Activated CD4-positive, alpha-beta T cell treated with anti-CD3 and anti-CD28 coated beads, Interleukin-2, amount 10 ng/mL, durations not matched to agents 7 days and 5 days (primary cell): ENCODE data around the gene NRG4. TPM values are rescaled to one million over a fixed set of nuclear protein-coding genes. Genes with fewer than 3 reads are reported as not detected.
"Not testable (repeated sequence)": the region's sequence is repeated elsewhere in the genome, so short reads cannot be mapped to it uniquely, and the experiment has no call there.

ENCODE experiments used
- CTCF ChIA-PET: fragments of 350-600 bp; sonication (Branson Sonifier 250); formaldehyde crosslinking; loops from one replicate; lab custom pipeline; 2021; ENCODE audit warnings: antibody characterized with exemption; lab: Charles Lee
- POLR2A ChIA-PET: fragments of 350-600 bp; sonication (Branson Sonifier 250); formaldehyde crosslinking; loops from one replicate; lab custom pipeline; 2021; ENCODE audit warnings: antibody characterized with exemption; lab: Charles Lee
- DNase-seq: peaks from one replicate; pipeline ENCODE4 v3.0.0-alpha.2; 2020
- H3K27ac Mint-ChIP-seq: one replicate; pipeline ENCODE4 v1.8.0; 2021; ENCODE audit warnings: mild to moderate bottlenecking, moderate library complexity, mixed read lengths
- H3K27me3 Mint-ChIP-seq: one replicate; pipeline ENCODE4 v1.8.0; 2021; ENCODE audit warnings: mixed read lengths
- H3K36me3 Mint-ChIP-seq: one replicate; pipeline ENCODE4 v1.8.0; 2021; ENCODE audit warnings: low read depth, mixed read lengths
- H3K4me1 Mint-ChIP-seq: one replicate; pipeline ENCODE4 v1.8.0; 2021; ENCODE audit warnings: mixed read lengths
- H3K4me3 Mint-ChIP-seq: one replicate; pipeline ENCODE4 v1.8.0; 2021; ENCODE audit warnings: mild to moderate bottlenecking, moderate library complexity, mixed read lengths
- H3K9me3 Mint-ChIP-seq: one replicate; pipeline ENCODE4 v1.8.0; 2021; ENCODE audit warnings: mixed read lengths
- total RNA-seq, 2 experiments: library from RNA; stranded (reverse); gene quantifications; one replicate each; pipeline ENCODE4 v1.2.3, GENCODE V29; 2021

NRG4 gene
- total RNA-seq, 2 experiments from 2014 or later: not detected

DNA sequence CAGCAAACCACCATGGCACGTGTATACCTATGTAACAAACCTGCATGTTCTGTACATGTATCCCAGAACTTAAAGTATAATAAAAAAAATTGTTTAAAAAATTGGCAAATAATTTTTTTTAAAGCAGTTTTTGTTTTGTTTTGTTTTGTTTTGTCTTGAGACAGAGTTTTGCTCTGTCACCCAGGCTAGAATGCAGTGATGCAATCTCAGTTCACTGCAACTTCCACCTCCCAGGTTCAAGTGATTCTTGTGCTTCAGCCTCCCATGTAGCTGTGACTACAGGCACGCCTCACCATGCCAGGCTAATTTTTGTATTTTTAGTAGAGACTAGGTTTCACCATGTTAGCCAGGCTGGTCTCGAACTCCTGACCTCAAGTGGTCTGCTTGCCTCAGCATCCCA lies 27.5 kb downstream of the NRG4 start:
- H3K9me3 Mint-ChIP-seq, H3K27ac Mint-ChIP-seq, H3K36me3 Mint-ChIP-seq, DNase-seq, H3K4me3 Mint-ChIP-seq, H3K4me1 Mint-ChIP-seq, POLR2A ChIA-PET, CTCF ChIA-PET: not testable (repeated sequence)
- peaks cover 26% of the 10 kb centered on the region for H3K27me3 Mint-ChIP-seq

DNA sequence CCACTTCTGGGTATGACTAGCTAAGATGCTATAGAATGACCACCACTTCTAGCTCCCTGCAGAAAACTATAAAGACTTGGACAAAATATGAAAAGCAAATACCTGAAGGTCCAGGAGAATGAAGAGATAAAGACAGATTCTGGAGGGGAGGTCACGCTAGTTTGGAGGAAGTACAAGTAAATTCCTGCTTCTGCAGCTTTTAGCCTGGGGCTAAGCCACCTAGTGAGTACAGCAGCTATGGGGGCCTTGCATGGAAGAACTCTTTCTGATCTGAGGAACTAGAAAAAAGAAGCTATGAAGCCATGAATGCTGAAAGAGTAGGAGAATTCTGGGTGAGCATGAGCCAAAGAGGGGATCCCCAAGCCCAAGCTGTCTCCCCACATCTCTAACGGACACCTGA lies 29.8 kb downstream of the NRG4 start:
- no peaks in the 10 kb centered on the region for H3K4me1 Mint-ChIP-seq
- ChIA-PET POLR2A (no interaction called here), CTCF (no interaction called here)
- H3K4me3 Mint-ChIP-seq: no peak overlapping the region
- H3K9me3 Mint-ChIP-seq: no peaks in the 10 kb centered on the region
- H3K27ac Mint-ChIP-seq: no peak overlapping the region
- DNase-seq: no peak
- H3K36me3 Mint-ChIP-seq: no peaks in the 10 kb centered on the region
- H3K27me3 Mint-ChIP-seq: peaks cover 35% of the 10 kb centered on the region

DNA sequence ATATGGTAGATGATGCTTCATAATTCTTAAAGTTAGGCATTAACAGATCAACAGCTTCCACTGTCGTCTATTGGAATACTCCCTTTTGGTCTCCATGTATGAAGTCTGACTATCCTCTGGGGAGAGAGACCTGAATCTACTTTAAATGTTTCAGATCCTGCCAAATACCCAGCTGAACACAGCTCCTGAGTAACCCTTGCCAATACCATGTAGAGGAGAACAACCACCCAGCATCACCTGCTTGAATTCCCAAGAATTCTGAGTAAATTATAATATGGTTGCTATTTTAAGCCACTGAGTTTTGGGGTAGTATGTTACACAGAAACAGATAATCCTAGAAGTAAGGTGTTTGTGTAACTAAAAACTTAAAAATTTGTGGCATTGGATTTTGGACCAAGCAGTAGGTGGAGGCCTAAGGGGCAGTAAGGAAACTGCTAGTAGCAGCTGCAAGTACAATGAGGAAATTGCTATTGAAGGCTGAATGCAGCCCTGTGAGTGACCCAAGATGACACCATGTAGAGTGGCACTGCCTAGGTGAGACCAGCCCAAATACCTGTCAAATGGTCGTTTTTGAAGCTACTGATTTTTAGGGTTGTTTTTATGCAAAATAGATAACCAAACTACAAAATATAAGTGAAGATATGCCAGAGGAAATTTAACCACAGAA lies 30.9 kb downstream of the NRG4 start:
- H3K36me3 Mint-ChIP-seq: no peaks in the 10 kb centered on the region
- CTCF ChIA-PET: no interaction called here
- H3K4me1 Mint-ChIP-seq: no peaks in the 10 kb centered on the region
- no peak for DNase-seq
- no peaks in the 10 kb centered on the region for H3K9me3 Mint-ChIP-seq
- H3K4me3 Mint-ChIP-seq: no peak overlapping the region
- no peak overlapping the region for H3K27ac Mint-ChIP-seq
- peaks cover 32% of the 10 kb centered on the region for H3K27me3 Mint-ChIP-seq
- POLR2A ChIA-PET: no interaction called here

DNA sequence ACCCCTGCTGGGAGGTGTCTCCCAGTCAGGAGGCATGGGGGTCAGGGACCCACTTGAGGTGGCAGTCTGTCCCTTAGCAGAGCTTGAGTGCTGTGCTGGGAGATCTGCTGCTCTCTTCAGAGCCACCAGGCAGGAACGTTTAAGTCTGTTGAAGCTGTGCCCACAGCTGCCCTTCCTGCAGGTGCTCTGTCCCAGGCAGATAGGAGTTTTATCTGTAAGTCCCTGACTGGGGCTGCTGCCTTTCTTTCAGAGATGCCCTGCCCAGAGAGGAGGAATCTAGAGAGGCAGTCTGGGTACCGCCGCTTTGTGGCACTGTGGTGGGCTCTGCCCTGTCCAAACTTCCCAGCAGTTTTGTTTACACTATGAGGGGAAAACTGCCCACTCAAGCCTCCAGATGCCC lies 35.5 kb downstream of the NRG4 start:
- H3K27ac Mint-ChIP-seq, POLR2A ChIA-PET, H3K36me3 Mint-ChIP-seq, H3K9me3 Mint-ChIP-seq, DNase-seq, H3K4me3 Mint-ChIP-seq, CTCF ChIA-PET, H3K4me1 Mint-ChIP-seq: not testable (repeated sequence)
- H3K27me3 Mint-ChIP-seq: peaks cover 58% of the 10 kb centered on the region

DNA sequence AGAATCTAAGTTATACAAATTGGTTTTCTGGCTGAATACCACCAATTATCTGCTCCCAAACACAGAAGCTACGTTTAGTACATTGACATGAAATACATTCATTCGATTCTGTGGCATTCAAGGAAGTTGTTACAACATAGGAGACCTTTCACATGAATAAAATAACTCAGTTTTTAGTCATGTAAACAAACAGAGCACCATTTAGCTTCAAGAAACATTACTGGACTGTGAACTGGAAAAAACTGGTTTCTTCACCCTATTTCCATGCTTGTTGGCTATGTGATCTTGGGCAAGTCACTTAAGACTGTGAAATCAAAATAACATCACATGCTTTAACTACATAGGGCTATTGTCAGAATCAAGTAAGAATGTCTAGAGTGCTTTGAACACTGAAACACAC lies 46.2 kb downstream of the NRG4 start:
- CTCF ChIA-PET: interaction anchor here (1.0 kb wide), 1 partner anchor 11 kb away, joined by 3 read pairs; no protein-coding TSS in a partner anchor
- POLR2A ChIA-PET: no interaction called here
- Mint-ChIP-seq H3K4me1 (no peaks in the 10 kb centered on the region), H3K9me3 (no peaks in the 10 kb centered on the region), H3K4me3 (no peak overlapping the region), H3K36me3 (no peaks in the 10 kb centered on the region), H3K27ac (no peak overlapping the region), H3K27me3 (peaks cover 3% of the 10 kb centered on the region)
- DNase-seq: no peak

DNA sequence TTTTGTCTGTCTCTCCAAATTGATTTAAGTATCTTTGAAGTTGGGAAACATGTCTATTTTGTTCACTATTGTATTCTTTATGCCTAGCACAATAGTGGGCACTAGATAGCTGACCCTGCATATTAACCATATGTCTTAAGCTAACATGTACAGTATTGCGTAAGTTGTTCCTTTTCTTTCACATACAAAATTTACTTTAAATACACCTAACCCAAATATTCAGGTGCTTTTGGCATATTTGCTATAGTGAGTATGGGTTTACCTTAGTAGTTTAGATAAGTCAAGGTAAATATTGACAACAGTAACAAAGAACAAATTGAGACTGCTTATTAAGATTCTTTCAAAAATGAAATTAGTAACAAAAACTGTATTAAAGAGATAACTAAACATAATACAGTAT lies 50.9 kb downstream of the NRG4 start:
- Mint-ChIP-seq H3K36me3 (no peaks in the 10 kb centered on the region), H3K27me3 (peaks cover 15% of the 10 kb centered on the region), H3K27ac (no peak overlapping the region), H3K9me3 (no peaks in the 10 kb centered on the region), H3K4me1 (no peaks in the 10 kb centered on the region), H3K4me3 (no peak overlapping the region)
- ChIA-PET POLR2A (no interaction called here), CTCF (interaction anchor here (1.8 kb wide), 1 partner anchor 9 kb away, joined by 5 read pairs; no protein-coding TSS in a partner anchor)
- no peak for DNase-seq

DNA sequence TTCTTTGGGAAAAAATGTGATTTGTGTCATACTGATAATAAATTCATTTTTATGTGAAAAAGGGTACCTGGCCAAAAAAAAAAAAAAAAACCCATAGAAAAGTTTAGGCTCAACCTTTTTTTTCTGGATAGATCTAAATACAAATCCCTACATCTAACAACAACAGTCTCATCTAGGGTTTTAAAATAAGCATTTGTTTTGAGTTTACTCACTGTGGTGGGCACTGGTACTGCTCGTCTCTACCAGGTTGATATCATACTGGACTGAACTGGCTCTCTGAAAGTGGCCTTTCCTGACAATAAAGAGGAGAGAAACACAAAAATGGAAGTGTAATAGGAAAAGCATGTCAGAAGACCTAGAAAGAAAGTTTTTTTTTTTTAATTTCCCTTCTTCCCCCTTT lies 56.5 kb downstream of the NRG4 start:
- POLR2A ChIA-PET: no interaction called here
- no peak overlapping the region for H3K4me3 Mint-ChIP-seq

DNA sequence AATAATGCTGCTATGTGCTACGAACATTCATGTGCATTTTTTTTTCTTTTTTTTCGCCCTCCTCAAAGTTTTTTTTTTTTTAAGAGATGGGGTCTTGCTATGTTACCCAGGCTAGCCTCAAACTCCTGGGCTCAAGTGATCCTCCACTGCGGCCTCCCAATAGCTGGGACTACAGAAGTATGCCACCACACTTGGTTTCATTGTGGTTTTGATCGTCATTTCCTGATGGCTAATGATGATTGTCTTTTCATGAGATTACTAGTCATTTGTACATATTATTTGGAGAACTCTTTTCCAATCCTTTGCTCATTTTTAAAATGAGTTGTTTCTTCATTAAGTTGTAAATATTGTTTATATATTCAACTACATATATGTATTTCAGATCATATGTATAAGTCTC lies 59.7 kb downstream of the NRG4 start:
- no peak overlapping the region for H3K27ac Mint-ChIP-seq
- DNase-seq: no peak
- H3K27me3 Mint-ChIP-seq: peaks cover 39% of the 10 kb centered on the region
- no peak overlapping the region for H3K4me3 Mint-ChIP-seq
- no peaks in the 10 kb centered on the region for H3K9me3 Mint-ChIP-seq
- POLR2A ChIA-PET: no interaction called here
- CTCF ChIA-PET: no interaction called here
- no peaks in the 10 kb centered on the region for H3K36me3 Mint-ChIP-seq
- H3K4me1 Mint-ChIP-seq: no peaks in the 10 kb centered on the region

More for the DNA sequence above, 56.5 kb downstream of the NRG4 start:
- no peak overlapping the region for H3K27ac Mint-ChIP-seq
- H3K27me3 Mint-ChIP-seq: peaks cover 30% of the 10 kb centered on the region
- H3K4me1 Mint-ChIP-seq: no peaks in the 10 kb centered on the region
- H3K9me3 Mint-ChIP-seq: no peaks in the 10 kb centered on the region
- CTCF ChIA-PET: interaction anchor here (0.6 to 1.1 kb wide), 2 partner anchors 14 to 115 kb away, joined by 3 read pairs; no protein-coding TSS in a partner anchor
- no peak for DNase-seq
- no peaks in the 10 kb centered on the region for H3K36me3 Mint-ChIP-seq

DNA sequence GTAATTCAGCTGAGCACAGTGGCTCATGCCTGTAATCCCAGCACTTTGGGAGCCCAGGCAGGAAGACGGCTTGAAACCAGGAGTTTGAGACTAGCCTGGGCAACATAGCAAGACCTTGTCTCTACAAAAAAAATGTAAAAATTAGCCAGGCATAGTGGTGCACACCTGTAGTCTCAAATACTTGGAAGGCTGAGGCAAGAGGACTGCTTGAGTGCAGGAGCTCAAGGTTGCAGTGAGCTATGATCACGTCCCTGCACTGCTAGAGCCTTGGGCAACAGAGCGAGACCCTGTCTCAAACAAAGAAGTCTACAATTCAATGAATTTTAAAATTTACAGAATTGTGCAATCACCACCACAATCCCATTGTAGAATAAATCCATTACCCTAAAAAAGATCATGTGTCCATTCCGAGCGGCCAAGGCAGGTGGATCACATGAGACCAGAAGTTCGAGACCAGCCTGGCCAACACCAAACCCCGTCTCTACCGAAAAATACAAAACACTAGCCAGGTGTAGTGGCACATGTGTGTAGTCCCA lies 63.4 kb downstream of the NRG4 start:
- ChIA-PET POLR2A (no interaction called here), CTCF (interaction anchor here (0.6 to 1.0 kb wide), 2 partner anchors 14 to 83 kb away, joined by 3 to 4 read pairs; no protein-coding TSS in a partner anchor)
- Mint-ChIP-seq H3K4me1 (no peaks in the 10 kb centered on the region), H3K27ac (no peak overlapping the region), H3K4me3 (no peak overlapping the region), H3K9me3 (no peaks in the 10 kb centered on the region), H3K36me3 (no peaks in the 10 kb centered on the region), H3K27me3 (peaks cover 39% of the 10 kb centered on the region)
- no peak for DNase-seq

DNA sequence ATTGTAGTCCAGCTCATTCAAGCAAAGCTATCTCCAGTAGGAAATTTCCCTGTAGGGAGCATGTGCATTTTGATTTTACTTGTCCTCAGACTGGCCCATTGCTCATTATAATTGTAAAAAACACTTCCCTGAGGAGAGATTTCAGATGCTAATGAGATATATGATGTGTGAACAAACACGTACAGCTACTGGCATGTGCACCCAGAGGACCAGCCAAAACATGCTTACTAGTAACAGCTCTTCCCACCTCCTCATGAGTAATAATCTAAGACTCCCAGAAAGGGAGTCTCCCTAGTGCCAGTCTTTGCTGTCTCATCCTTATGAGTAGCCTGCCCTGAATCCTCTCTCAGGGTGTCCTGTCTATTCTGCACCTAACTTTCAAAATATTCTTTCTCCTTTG lies 65.1 kb downstream of the NRG4 start:
- DNase-seq: no peak
- Mint-ChIP-seq H3K27me3 (peaks cover 41% of the 10 kb centered on the region), H3K4me3 (no peak overlapping the region), H3K4me1 (no peaks in the 10 kb centered on the region), H3K27ac (no peak overlapping the region), H3K9me3 (no peaks in the 10 kb centered on the region), H3K36me3 (no peaks in the 10 kb centered on the region)
- ChIA-PET CTCF (no interaction called here), POLR2A (no interaction called here)

DNA sequence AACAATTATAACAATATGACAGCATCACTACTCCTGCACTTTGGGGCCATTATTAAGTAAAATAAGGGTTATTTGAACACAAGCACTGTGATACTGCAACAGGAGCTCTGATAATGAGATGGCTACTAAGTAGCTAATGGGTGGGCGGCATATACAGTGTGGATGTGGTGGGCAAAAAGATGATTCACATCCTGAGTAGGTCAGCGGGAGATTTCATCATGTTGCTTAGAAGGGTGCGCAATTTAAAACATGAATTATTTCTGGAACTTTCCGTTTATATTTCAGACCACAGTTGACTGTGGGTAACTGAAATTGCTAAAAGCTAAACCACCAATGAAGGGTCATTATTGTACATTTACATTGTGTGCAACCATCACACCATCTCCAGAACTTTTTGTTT lies 66.3 kb downstream of the NRG4 start:
- no peak overlapping the region for H3K27ac Mint-ChIP-seq
- no peak overlapping the region for H3K4me3 Mint-ChIP-seq
- POLR2A ChIA-PET: interaction anchor here (0.6 kb wide), 1 partner anchor 119 kb away, joined by 4 read pairs; no protein-coding TSS in a partner anchor
- CTCF ChIA-PET: no interaction called here
- H3K4me1 Mint-ChIP-seq: no peaks in the 10 kb centered on the region
- no peak for DNase-seq
- H3K27me3 Mint-ChIP-seq: peaks cover 43% of the 10 kb centered on the region
- H3K36me3 Mint-ChIP-seq: no peaks in the 10 kb centered on the region
- H3K9me3 Mint-ChIP-seq: no peaks in the 10 kb centered on the region

DNA sequence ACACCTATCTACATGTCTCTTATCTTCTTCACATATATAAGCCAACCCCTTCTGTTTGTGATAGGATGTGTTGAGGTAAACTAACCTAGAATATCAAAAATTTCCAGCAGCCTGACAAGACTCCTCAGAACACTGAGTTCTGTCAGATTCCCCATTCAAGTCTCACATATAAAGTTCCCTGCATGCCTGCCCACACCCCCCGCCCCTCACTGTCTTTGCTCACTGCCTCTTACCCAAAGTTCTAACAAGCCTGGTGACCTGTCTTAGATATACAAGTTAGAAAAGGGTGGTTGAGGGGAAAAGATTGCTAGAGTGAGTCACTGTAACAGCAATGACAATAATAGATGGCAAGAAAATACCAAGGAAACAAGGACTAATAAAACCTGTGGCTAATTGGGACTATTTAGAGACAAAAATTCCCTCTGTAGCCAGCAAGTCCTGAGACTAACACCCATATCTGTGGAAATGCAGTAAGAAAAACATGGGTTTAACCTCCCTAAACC lies 68.5 kb downstream of the NRG4 start:
- CTCF ChIA-PET: no interaction called here
- H3K4me1 Mint-ChIP-seq: no peaks in the 10 kb centered on the region
- peaks cover 9% of the 10 kb centered on the region for H3K36me3 Mint-ChIP-seq

DNA sequence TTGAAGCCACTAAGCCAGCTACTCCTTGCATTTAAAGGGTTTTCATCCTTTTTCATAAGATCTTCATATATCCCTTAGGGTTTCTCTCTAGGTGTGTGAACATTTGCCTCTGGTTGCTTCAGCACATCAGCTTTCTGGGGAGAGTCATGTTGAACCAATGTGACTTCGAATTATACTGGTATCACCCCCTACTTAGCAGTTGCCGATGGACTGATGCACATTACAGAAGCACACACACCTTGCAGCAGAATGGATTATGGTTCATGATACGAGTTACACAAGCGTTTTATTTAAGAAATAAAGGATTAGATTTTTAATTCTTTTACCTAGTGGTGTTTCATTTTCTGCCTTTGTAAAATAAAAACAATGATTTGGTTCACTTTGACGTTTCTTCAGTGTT lies 69.0 kb downstream of the NRG4 start:
- Mint-ChIP-seq H3K27me3 (peaks cover 32% of the 10 kb centered on the region), H3K4me3 (no peak overlapping the region), H3K9me3 (no peaks in the 10 kb centered on the region), H3K4me1 (no peaks in the 10 kb centered on the region), H3K36me3 (peaks cover 14% of the 10 kb centered on the region), H3K27ac (no peak overlapping the region)
- POLR2A ChIA-PET: no interaction called here
- no peak for DNase-seq
- CTCF ChIA-PET: no interaction called here

More for the DNA sequence above, 68.5 kb downstream of the NRG4 start:
- Mint-ChIP-seq H3K27me3 (peaks cover 32% of the 10 kb centered on the region), H3K9me3 (no peaks in the 10 kb centered on the region), H3K4me3 (no peak overlapping the region), H3K27ac (no peak overlapping the region)
- no peak for DNase-seq
- POLR2A ChIA-PET: no interaction called here
